CD4-positive, CD25-positive, alpha-beta regulatory T cell (primary cell): ENCODE results near the gene HDAC4. TPM values are rescaled to one million over a fixed set of nuclear protein-coding genes. Genes with fewer than 3 reads are reported as not detected.
A peak's percentile ranks its signal among the peaks of the same experiment; 100 is the strongest.

Experiments
- ATAC-seq, 2 donors: fragments of 150-1000 bp; cut with Tn5 transposase; one replicate each; pipeline ENCODE4 v1.10.0; 2021; ENCODE audit warnings: low read depth in 2 of 2, moderate number of reproducible peaks in 2 of 2, moderate library complexity in 1 of 2
- DNase-seq, 3 donors: peaks; one replicate each; pipeline versions ENCODE4 v3.0.0 to v3.0.0-alpha.2; 2012 to 2022; ENCODE audit warnings: mixed read lengths in 1 of 3
- H3K27ac ChIP-seq: one replicate; pipeline ENCODE4 v1.7.0; 2013; ENCODE audit warnings: mild to moderate bottlenecking, low read length; ENCODE audit not compliant: insufficient read depth, poor library complexity, severe bottlenecking
- H3K27me3 ChIP-seq: one replicate; pipeline ENCODE4 v1.7.0; 2013; ENCODE audit warnings: low read length; ENCODE audit not compliant: control insufficient read depth, insufficient read depth
- H3K36me3 ChIP-seq: one replicate; pipeline ENCODE4 v1.7.0; 2013; ENCODE audit warnings: mild to moderate bottlenecking, low read length, moderate library complexity; ENCODE audit not compliant: control insufficient read depth, insufficient read depth
- H3K4me1 ChIP-seq: 2 replicates; pipeline ENCODE4 v1.7.0; 2013; ENCODE audit warnings: mild to moderate bottlenecking, low read length; ENCODE audit not compliant: insufficient read depth, control insufficient read depth, poor library complexity, severe bottlenecking
- H3K4me3 ChIP-seq: one replicate; pipeline ENCODE4 v1.7.0; 2013; ENCODE audit warnings: low read depth, mild to moderate bottlenecking, low read length, moderate library complexity
- H3K9me3 ChIP-seq, 2 experiments: 1 replicate in 1 of 2; 2 replicates in 1 of 2; pipeline ENCODE4 v1.7.0; 2013; ENCODE audit warnings: low read length in 2 of 2, mild to moderate bottlenecking in 1 of 2, moderate library complexity in 1 of 2; ENCODE audit not compliant: control insufficient read depth in 2 of 2
- H3K27ac Mint-ChIP-seq, 3 donors: one replicate each; pipeline ENCODE4 v1.8.0; 2020 to 2022; ENCODE audit warnings: mild to moderate bottlenecking in 3 of 3, mixed read lengths in 3 of 3, moderate library complexity in 2 of 3
- H3K27me3 Mint-ChIP-seq: one replicate; pipeline ENCODE4 v1.8.0; 2022; ENCODE audit warnings: mild to moderate bottlenecking, mixed read lengths
- H3K36me3 Mint-ChIP-seq: one replicate; pipeline ENCODE4 v1.8.0; 2020; ENCODE audit warnings: mixed read lengths
- H3K4me1 Mint-ChIP-seq, 4 donors: one replicate each; pipeline ENCODE4 v1.8.0; 2020 to 2022; ENCODE audit warnings: mixed read lengths in 4 of 4, mild to moderate bottlenecking in 1 of 4
- H3K4me3 Mint-ChIP-seq, 4 donors: one replicate each; pipeline ENCODE4 v1.8.0; 2020 to 2022; ENCODE audit warnings: mild to moderate bottlenecking in 4 of 4, mixed read lengths in 4 of 4, moderate library complexity in 3 of 4
- H3K9me3 Mint-ChIP-seq, 7 donors: one replicate each; pipeline ENCODE4 v1.8.0; 2020 to 2022; ENCODE audit warnings: mixed read lengths in 7 of 7, mild to moderate bottlenecking in 3 of 7, moderate library complexity in 2 of 7
- polyA plus RNA-seq, 4 donors: library from polyadenylated mRNA; unstranded; fragments of 300-500 nt; fragmentation: Illumina TruSeq; gene quantifications; one replicate each; pipeline ENCODE4 v1.2.3, GENCODE V29; 2021
- total RNA-seq: library from RNA; stranded (reverse); gene quantifications from one replicate; pipeline ENCODE4 v1.2.3, GENCODE V29; 2022

Gene HDAC4
- total and polyA plus RNA-seq, 5 donors from 2014 or later, result 6.5 to 118 (median 8.6) TPM

DNA sequence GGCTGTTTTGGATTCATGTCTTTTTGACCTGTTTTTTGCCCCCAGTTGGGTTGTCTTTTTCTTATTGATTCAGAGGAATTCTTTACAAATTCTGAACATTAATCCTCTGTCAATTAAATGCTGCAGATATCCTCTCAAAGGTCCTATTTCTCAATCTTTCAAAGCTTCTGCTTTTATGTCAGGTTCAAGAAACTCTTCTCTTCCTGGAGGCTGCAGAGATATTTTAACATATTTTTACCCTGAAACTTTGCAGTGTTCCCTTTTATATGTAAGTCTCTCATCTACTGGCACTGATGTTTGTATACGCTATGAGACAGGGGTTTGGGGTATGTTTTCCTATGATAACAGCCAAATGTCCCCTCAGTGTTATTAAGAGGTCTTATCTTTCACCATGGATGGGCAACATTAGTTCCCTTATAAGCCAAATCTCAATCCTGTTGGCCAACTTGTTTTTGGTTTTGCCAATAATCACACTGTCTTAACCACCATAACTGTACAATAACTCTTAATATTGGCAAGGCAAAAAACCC is 159.3 kb downstream of the HDAC4 start:
- Mint-ChIP-seq H3K4me3 (no peak overlapping the region), H3K27me3 (no peaks in the 10 kb centered on the region), H3K27ac (peak overlapping the region in 1 of 3 donors; percentile 43), H3K4me1 (peaks cover 12 to 72% (median 36%) of the 10 kb centered on the region in 4 donors), H3K36me3 (peaks cover 7% of the 10 kb centered on the region), H3K9me3 (peaks cover 0 to 2% (median 0%) of the 10 kb centered on the region in 7 donors)
- Histone ChIP-seq H3K9me3 (no peaks in the 10 kb centered on the region), H3K27ac (no peak overlapping the region), H3K4me3 (no peak overlapping the region), H3K36me3 (peaks cover 3% of the 10 kb centered on the region), H3K27me3 (no peaks in the 10 kb centered on the region), H3K4me1 (peaks cover 5% of the 10 kb centered on the region)
- ATAC-seq, result no peak
- no peak for DNase-seq

DNA sequence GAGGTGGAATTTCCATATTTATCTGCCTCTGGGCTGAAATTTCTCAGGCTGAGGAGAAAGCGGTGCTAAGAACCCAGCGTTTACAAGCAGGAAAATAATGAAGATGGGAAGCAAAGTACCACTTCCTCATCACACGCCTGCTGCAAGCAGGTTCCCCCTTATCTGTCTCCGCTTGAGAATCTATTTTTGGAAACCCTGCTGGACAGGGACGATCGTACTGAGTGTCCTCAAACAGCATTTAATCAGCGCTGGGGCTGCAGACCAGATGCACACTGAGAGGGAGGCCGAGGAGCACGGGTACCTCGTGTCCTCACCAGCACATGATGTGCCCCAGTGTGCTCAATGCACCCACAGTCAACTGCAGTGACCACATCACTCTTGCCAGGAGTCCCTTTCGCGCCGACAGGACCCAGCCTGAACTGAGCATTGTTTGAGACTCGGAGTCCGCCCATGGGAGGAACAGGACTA is 160.4 kb downstream of the HDAC4 start:
- H3K27me3 Mint-ChIP-seq, result no peaks in the 10 kb centered on the region
- peaks cover 0 to 2% (median 0%) of the 10 kb centered on the region in 7 donors for H3K9me3 Mint-ChIP-seq
- no peaks in the 10 kb centered on the region for H3K9me3 ChIP-seq
- H3K27me3 ChIP-seq, result no peaks in the 10 kb centered on the region
- peaks cover 9% of the 10 kb centered on the region for H3K36me3 Mint-ChIP-seq
- peaks cover 9% of the 10 kb centered on the region for H3K36me3 ChIP-seq
- peaks cover 11 to 68% (median 39%) of the 10 kb centered on the region in 4 donors for H3K4me1 Mint-ChIP-seq
- H3K27ac Mint-ChIP-seq, result peak overlapping the region in 1 of 3 donors; percentile 49
- DNase-seq, result no peak
- no peak overlapping the region for H3K27ac ChIP-seq
- no peak overlapping the region for H3K4me3 ChIP-seq
- peak overlapping the region in 1 of 4 donors; percentile 16 for H3K4me3 Mint-ChIP-seq
- peaks cover 5% of the 10 kb centered on the region for H3K4me1 ChIP-seq
- ATAC-seq, result no peak

DNA sequence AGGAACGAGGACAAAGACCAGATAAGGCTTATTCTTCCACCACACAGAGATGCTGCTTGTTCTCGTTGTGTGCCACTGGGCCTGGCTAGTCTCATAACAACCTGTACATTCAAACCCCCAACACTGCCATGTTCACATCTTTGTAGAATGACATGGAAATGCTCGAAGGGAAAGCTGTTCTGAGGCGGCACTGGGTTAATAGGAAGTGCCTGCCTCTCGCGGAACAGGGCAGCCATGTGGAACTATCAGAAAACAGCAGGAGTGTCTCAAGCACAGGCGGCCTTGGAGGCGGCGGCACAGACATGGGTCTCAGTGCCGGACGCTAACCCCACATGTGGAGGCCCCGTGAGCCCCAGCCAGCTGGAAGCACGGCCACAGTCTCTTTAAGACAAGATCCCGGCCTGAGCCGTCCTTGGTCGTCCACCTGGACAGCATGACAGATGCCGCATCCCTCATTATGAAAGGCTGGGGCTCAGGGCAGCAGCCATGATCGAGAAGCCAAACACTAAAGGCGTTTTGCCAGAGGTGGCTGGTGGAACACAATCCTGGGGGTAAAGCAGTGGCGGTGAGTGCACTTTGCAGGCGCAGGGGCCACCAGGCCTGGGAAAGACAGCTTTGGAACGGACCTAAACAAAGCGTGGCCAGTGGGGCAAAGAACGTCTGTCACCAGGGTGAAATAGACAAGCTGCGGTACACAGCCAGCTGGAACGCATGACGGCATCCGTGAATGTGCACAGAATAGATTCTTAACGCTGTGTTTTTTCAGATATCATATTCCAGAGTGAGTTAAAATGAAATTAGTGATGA is 161.0 kb downstream of the HDAC4 start:
- Histone ChIP-seq H3K4me3 (no peak overlapping the region), H3K27ac (no peak overlapping the region), H3K36me3 (peaks cover 15% of the 10 kb centered on the region), H3K4me1 (peaks cover 5% of the 10 kb centered on the region), H3K9me3 (no peaks in the 10 kb centered on the region), H3K27me3 (no peaks in the 10 kb centered on the region)
- Mint-ChIP-seq H3K4me1 (peaks cover 8 to 66% (median 36%) of the 10 kb centered on the region in 4 donors), H3K27ac (no peak overlapping the region), H3K36me3 (peaks cover 5% of the 10 kb centered on the region), H3K4me3 (no peak overlapping the region), H3K27me3 (no peaks in the 10 kb centered on the region), H3K9me3 (peaks cover 0 to 2% (median 0%) of the 10 kb centered on the region in 7 donors)
- DNase-seq, result no peak
- ATAC-seq, result no peak

- peaks cover 8 to 71% (median 43%) of the 10 kb centered on the region in 4 donors for H3K4me1 Mint-ChIP-seq
- no peak for DNase-seq
- H3K9me3 Mint-ChIP-seq, result peaks cover 0 to 2% (median 0%) of the 10 kb centered on the region in 7 donors
- H3K36me3 Mint-ChIP-seq, result peaks cover 9% of the 10 kb centered on the region
- no peak overlapping the region for H3K27ac Mint-ChIP-seq
- H3K36me3 ChIP-seq, result peaks cover 22% of the 10 kb centered on the region
- no peak for ATAC-seq
- no peak overlapping the region for H3K4me3 ChIP-seq
- no peaks in the 10 kb centered on the region for H3K9me3 ChIP-seq
- H3K27ac ChIP-seq, result no peak overlapping the region
- H3K27me3 ChIP-seq, result no peaks in the 10 kb centered on the region
- no peak overlapping the region for H3K4me3 Mint-ChIP-seq
- H3K4me1 ChIP-seq, result peaks cover 5% of the 10 kb centered on the region
- H3K27me3 Mint-ChIP-seq, result no peaks in the 10 kb centered on the region
Observed at GRCh38 chr2:239238839-239239606, 161.8 kb downstream of the HDAC4 start.

DNA sequence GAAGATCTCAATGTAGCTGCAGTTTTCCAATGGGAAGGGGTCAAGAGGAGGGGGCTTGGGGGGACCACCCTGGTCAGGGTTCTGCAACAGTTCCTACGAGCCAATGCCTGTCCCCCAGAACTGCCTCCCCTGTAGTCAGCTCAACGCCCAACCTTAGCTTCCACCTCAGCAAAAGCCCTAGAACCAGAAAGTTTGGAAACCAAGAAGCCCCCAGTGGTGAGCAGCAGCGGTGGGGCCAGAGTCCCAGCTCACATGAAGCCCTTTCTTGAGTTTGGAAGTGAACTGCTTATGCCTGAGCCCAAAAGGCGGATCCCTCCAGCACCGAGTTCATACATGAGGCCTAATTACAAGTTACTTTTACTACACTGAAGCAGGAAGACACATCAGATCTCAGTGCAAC is 162.4 kb downstream of the HDAC4 start:
- Histone ChIP-seq H3K36me3 (peaks cover 29% of the 10 kb centered on the region), H3K4me1 (peaks cover 8% of the 10 kb centered on the region), H3K4me3 (no peak overlapping the region), H3K9me3 (no peaks in the 10 kb centered on the region), H3K27me3 (no peaks in the 10 kb centered on the region), H3K27ac (no peak overlapping the region)
- H3K27me3 Mint-ChIP-seq, result no peaks in the 10 kb centered on the region
- ATAC-seq (no peak), DNase-seq (no peak)
- H3K36me3 Mint-ChIP-seq, result peaks cover 12% of the 10 kb centered on the region
- no peak overlapping the region for H3K27ac Mint-ChIP-seq
- no peaks in the 10 kb centered on the region for H3K9me3 Mint-ChIP-seq
- no peak overlapping the region for H3K4me3 Mint-ChIP-seq
- H3K4me1 Mint-ChIP-seq, result peaks cover 8 to 71% (median 46%) of the 10 kb centered on the region in 4 donors

- H3K9me3 ChIP-seq, result no peaks in the 10 kb centered on the region
- H3K27ac ChIP-seq, result no peak overlapping the region
- peaks cover 7 to 71% (median 50%) of the 10 kb centered on the region in 4 donors for H3K4me1 Mint-ChIP-seq
- peaks cover 15% of the 10 kb centered on the region for H3K36me3 Mint-ChIP-seq
- H3K4me3 Mint-ChIP-seq, result no peak overlapping the region
- no peak overlapping the region for H3K4me3 ChIP-seq
- H3K27me3 ChIP-seq, result no peaks in the 10 kb centered on the region
- peaks cover 22% of the 10 kb centered on the region for H3K4me1 ChIP-seq
- peak overlapping the region in 2 of 3 donors; percentile 26 to 67 for H3K27ac Mint-ChIP-seq
- H3K36me3 ChIP-seq, result peaks cover 29% of the 10 kb centered on the region
- ATAC-seq (no peak), DNase-seq (no peak)
- H3K27me3 Mint-ChIP-seq, result no peaks in the 10 kb centered on the region
- H3K9me3 Mint-ChIP-seq, result no peaks in the 10 kb centered on the region
Observed at GRCh38 chr2:239236808-239237205, 164.0 kb downstream of the HDAC4 start.

DNA sequence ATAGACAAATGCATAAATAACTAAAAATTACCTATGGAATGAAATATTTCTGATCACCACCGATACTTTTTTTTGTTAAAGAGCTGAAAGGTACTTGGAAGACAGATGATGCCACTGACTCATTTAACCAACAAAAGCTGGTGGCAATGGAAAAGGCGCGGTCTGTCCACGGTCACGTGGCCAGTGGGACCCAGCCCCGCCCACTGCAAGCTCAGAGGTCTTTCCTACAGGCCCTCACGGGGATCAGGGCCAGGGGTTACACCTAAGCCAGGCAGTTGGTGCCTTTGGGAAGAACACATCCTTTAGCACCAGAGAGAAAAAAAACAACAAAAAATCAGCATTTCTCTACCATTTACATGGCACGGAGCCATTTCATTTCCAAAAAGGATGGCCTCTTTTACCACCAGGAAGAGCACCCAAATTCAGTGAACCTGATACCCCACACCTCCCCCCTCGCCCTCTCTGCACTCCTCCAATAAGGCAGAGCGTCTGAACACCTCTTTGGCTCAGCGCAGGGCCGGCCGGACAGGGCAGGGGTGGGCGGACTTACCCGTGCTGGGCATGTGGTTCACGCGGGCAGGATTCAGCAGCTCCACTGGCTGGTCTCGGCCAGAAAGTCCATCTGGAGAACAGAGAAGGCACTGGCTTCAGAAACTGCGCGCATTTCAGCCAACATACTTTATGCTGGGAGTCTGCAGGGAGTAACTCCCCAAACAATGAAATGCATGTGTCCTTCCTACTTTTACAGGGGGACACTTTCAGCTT is 164.6 kb downstream of the HDAC4 start:
- no peak for ATAC-seq
- no peak overlapping the region for H3K4me3 ChIP-seq
- DNase-seq, result no peak

More for the DNA sequence above, 164.6 kb downstream of the HDAC4 start:
- H3K27ac Mint-ChIP-seq, result no peak overlapping the region
- H3K9me3 Mint-ChIP-seq, result no peaks in the 10 kb centered on the region
- H3K36me3 Mint-ChIP-seq, result peaks cover 15% of the 10 kb centered on the region
- no peaks in the 10 kb centered on the region for H3K27me3 Mint-ChIP-seq
- Histone ChIP-seq H3K36me3 (peaks cover 29% of the 10 kb centered on the region), H3K4me1 (peaks cover 26% of the 10 kb centered on the region), H3K27me3 (no peaks in the 10 kb centered on the region), H3K27ac (no peak overlapping the region), H3K9me3 (no peaks in the 10 kb centered on the region)
- peaks cover under 1 to 69% (median 46%) of the 10 kb centered on the region in 4 donors for H3K4me1 Mint-ChIP-seq
- H3K4me3 Mint-ChIP-seq, result no peak overlapping the region
